Ascending aorta (tissue), 2 donors: ENCODE results near the gene CUTA. TPM values are rescaled to one million over a fixed set of nuclear protein-coding genes. Genes with fewer than 3 reads are reported as not detected.
"Not testable (repeated sequence)": the region's sequence is repeated elsewhere in the genome, so short reads cannot be mapped to it uniquely, and the experiment has no call there.

Source experiments
- DNase-seq, 2 donors: peaks; one replicate each; pipeline ENCODE4 v3.0.0-alpha.2; 2019; ENCODE audit warnings: low spot score in 2 of 2
- H3K27ac ChIP-seq, 2 donors: fragments of 200-600 bp; sonication (generic); one replicate each; pipeline ENCODE4 v1.5.1; 2016 to 2017; ENCODE audit warnings: mild to moderate bottlenecking in 1 of 2
- H3K27me3 ChIP-seq: fragments of 200-600 bp; sonication (generic); one replicate; pipeline ENCODE4 v1.5.1; 2017
- H3K36me3 ChIP-seq, 2 donors: fragments of 200-600 bp; sonication (generic); one replicate each; pipeline ENCODE4 v1.5.1; 2016
- H3K4me1 ChIP-seq, 2 donors: fragments of 200-600 bp; sonication (generic); one replicate each; pipeline ENCODE4 v1.5.1; 2016 to 2017; ENCODE audit warnings: mild to moderate bottlenecking in 1 of 2
- H3K4me3 ChIP-seq, 2 donors: fragments of 200-600 bp; sonication (generic); one replicate each; pipeline ENCODE4 v1.5.1; 2016 to 2017; ENCODE audit warnings: mild to moderate bottlenecking in 1 of 2
- H3K9me3 ChIP-seq, 2 donors: fragments of 200-600 bp; sonication (generic); one replicate each; pipeline ENCODE4 v1.5.1; 2016
- intact Hi-C: fragments of 100-400 bp; cut with DNase I; formaldehyde crosslinking; loops from one replicate; pipeline ENCODE4 v1.15.1; 2023
- total RNA-seq: library from RNA; depleted of rRNA; stranded (reverse); fragments of >200 nt; gene quantifications from one replicate; pipeline ENCODE4 v1.1.0, GENCODE V29; 2016
- TF ChIP-seq, protein P1 (sequence below), 3 experiments: fragments of 200-600 bp in 2 of 3; fragments of 450-650 bp in 1 of 3; sonication (generic) in 2 of 3; IDR thresholded peaks; one replicate each; pipeline ENCODE4 v1.5.1; 2016 to 2019; ENCODE audit warnings: antibody characterized with exemption in 3 of 3, mild to moderate bottlenecking in 1 of 3, moderate library complexity in 1 of 3

The CUTA gene
- total RNA-seq, 1 donor from 2014 or later: 77.2 TPM

DNA sequence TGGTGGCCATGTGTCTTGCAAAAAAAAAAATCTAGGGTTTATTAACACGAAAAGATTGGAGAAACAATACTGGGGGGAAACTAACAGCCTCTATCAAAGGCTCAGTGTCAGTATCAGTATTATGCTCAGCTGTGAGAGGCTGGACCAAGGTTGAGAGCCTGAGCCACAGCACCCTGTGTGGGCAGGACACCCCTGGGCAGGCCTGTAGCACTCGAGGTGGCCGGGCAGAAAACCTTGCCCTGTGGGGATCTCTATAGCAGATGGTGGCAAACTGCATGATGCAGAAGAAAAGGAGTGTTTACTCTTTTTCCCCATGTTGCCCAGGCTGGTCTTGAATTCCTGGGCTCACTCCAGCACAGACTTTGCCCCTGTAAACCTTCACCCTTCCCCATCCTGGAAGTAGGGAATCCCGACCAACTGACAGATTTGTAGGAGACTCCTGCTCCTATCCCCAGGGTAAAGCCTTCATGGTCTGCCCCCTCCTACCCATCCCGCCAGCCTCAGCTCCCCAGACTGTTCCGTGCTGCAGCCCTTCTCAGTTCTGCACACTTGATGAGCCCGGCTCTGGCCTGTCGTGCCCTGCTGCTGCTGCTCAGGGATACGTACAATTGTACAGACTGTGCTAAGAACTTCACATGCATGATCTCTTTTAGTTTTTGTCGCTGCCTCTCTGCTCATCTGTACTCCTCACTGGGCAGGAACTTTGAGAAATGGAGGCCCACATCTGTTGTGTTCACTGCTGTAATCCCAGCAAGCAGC, 34.3 kb downstream of the CUTA start:
- intact Hi-C loops: no loop called here
- no peak for DNase-seq
- H3K36me3 ChIP-seq: no peaks in the 10 kb centered on the region

DNA sequence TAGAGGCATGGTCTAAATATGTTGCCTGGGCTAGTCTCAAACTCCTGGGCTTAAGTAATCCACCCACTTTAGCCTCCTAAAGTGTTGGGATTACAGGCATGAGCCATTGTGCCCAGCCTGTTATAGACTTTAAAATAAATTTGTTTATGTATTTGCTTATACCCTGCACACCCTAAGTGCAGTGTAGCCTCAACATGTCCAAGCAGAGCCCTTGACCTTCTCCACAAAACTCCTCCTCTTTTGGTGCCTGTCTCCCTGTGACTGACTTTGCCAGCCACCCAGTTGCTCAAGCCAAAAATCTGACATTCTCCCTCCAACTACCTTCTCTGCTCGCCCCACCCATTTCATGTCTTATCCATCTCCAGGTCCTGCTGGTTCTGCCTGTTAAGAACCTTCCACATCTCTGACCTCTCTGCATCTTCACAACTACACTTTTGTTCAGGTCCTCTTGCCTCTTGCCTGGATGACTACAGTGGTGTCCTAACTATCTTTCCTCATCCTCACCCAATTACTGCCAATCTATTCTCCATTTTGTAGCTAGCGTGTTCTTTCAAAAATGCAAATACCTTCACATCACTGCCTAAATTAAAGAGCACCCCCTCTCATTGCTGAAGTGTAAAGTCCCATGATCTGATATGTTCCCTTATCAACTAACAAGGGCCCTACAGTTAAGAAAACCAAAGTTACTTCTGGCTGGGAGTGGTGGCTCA, 37.5 kb downstream of the CUTA start:
- intact Hi-C loops: no loop called here
- H3K27me3 ChIP-seq: no peaks in the 10 kb centered on the region
- peaks cover 0 to 5% of the 10 kb centered on the region in 2 donors for H3K4me1 ChIP-seq
- no peaks in the 10 kb centered on the region for H3K9me3 ChIP-seq
- no peak overlapping the region for H3K4me3 ChIP-seq
- no peak overlapping the region for H3K27ac ChIP-seq
- TF ChIP-seq, protein P1, sequence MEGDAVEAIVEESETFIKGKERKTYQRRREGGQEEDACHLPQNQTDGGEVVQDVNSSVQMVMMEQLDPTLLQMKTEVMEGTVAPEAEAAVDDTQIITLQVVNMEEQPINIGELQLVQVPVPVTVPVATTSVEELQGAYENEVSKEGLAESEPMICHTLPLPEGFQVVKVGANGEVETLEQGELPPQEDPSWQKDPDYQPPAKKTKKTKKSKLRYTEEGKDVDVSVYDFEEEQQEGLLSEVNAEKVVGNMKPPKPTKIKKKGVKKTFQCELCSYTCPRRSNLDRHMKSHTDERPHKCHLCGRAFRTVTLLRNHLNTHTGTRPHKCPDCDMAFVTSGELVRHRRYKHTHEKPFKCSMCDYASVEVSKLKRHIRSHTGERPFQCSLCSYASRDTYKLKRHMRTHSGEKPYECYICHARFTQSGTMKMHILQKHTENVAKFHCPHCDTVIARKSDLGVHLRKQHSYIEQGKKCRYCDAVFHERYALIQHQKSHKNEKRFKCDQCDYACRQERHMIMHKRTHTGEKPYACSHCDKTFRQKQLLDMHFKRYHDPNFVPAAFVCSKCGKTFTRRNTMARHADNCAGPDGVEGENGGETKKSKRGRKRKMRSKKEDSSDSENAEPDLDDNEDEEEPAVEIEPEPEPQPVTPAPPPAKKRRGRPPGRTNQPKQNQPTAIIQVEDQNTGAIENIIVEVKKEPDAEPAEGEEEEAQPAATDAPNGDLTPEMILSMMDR (IDR thresholded peaks at IDR 0.05): no peak
- no peak for DNase-seq
- H3K36me3 ChIP-seq: no peaks in the 10 kb centered on the region

More for the DNA sequence above, 34.3 kb downstream of the CUTA start:
- Histone ChIP-seq H3K27ac (no peak overlapping the region), H3K27me3 (no peaks in the 10 kb centered on the region), H3K4me3 (no peak overlapping the region), H3K4me1 (no peaks in the 10 kb centered on the region), H3K9me3 (no peaks in the 10 kb centered on the region)
- TF ChIP-seq, protein P1 (IDR thresholded peaks at IDR 0.05): no peak

DNA sequence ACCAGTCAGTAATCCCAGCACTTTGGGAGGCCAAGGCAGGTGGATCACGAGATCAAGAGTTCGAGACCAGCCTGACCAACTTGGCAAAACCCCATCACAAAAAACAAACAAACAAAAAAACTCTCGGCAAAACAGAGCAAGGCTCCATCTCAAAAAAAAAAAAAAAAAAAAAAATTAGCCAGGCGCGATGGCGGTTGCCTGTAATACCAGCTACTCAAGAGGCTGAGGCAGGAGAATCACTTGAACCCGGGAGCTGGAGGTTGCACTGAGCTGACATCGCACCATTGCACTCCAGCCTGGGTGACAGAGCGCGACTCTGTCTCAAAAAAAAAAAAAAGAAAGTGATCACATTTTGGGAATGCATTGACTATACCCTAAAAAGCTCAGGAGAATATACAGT, 38.7 kb downstream of the CUTA start:
- H3K27me3 ChIP-seq, H3K9me3 ChIP-seq, H3K36me3 ChIP-seq, intact Hi-C loops, H3K27ac ChIP-seq, DNase-seq, H3K4me3 ChIP-seq: not testable (repeated sequence)
- peaks cover 0 to 14% of the 10 kb centered on the region in 2 donors for H3K4me1 ChIP-seq

DNA sequence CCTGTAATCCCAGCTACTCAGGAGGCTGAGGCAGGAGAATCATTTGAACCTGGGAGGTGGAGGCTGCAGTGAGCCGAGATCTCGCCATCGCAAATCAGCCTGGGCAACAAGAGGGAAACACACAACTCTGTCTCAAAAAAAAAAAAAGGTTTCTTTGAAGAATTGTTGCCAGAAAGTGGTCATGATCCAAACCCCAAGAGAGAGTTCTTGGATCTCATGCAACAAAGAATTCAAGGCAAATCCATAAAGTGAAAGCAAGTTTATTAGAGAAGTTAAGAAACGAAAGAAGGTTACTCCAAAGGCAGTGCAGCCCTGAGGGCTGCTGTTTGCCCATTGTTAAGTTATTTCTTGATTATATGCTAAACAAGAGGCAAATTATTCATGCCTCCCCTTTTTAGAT, 40.7 kb downstream of the CUTA start:
- Histone ChIP-seq H3K27me3 (no peaks in the 10 kb centered on the region), H3K27ac (no peak overlapping the region), H3K4me3 (no peak overlapping the region), H3K9me3 (no peaks in the 10 kb centered on the region), H3K4me1 (peaks cover 0 to 14% of the 10 kb centered on the region in 2 donors), H3K36me3 (no peaks in the 10 kb centered on the region)
- intact Hi-C loops: no loop called here
- DNase-seq: no peak
- TF ChIP-seq, protein P1 (IDR thresholded peaks at IDR 0.05): no peak

DNA sequence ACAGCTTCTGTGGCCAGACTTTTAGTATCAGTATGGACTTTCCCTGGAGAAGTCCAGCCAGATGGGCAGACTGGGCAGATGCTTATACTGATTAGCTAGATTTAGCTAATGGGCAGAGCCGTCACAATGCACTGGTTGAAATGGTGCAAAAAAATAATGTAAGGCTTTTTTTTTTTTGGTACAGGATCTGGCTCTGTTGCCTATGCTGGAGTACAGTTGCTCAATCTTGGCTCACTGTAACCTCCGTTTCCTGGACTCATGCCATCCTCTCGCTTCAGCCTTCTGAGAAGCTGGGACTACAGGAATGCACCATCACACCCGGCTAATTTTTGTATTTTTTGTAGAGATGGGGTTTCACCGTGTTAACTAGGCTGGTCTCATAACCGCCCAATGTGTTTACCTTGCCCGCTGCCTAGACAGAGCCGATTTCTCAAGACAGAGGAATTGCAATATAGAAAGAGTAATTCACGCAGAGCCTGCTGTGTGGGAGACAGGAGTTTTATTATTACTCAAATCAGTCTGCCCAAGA, 42.7 kb downstream of the CUTA start:
- peak overlapping the region; percentile 34 to 58 for H3K27ac ChIP-seq
- TF ChIP-seq, protein P1 (IDR thresholded peaks at IDR 0.05): no peak
- no peaks in the 10 kb centered on the region for H3K36me3 ChIP-seq
- peak overlapping the region in 1 of 2 donors; percentile 7 for H3K4me3 ChIP-seq
- peaks cover 0 to 14% of the 10 kb centered on the region in 2 donors for H3K4me1 ChIP-seq
- no peaks in the 10 kb centered on the region for H3K27me3 ChIP-seq
- intact Hi-C loops: no loop called here
- DNase-seq: peak; percentile 40 to 90
- no peaks in the 10 kb centered on the region for H3K9me3 ChIP-seq
